ENCODE data around the gene GORASP1. TPM values are rescaled to one million over a fixed set of nuclear protein-coding genes. Genes with fewer than 3 reads are reported as not detected.
A peak's percentile ranks its signal among the peaks of the same experiment; 100 is the strongest.

GORASP1 gene
- polyA plus RNA-seq, 2 donors: 30.9 to 32.0 TPM

DNA sequence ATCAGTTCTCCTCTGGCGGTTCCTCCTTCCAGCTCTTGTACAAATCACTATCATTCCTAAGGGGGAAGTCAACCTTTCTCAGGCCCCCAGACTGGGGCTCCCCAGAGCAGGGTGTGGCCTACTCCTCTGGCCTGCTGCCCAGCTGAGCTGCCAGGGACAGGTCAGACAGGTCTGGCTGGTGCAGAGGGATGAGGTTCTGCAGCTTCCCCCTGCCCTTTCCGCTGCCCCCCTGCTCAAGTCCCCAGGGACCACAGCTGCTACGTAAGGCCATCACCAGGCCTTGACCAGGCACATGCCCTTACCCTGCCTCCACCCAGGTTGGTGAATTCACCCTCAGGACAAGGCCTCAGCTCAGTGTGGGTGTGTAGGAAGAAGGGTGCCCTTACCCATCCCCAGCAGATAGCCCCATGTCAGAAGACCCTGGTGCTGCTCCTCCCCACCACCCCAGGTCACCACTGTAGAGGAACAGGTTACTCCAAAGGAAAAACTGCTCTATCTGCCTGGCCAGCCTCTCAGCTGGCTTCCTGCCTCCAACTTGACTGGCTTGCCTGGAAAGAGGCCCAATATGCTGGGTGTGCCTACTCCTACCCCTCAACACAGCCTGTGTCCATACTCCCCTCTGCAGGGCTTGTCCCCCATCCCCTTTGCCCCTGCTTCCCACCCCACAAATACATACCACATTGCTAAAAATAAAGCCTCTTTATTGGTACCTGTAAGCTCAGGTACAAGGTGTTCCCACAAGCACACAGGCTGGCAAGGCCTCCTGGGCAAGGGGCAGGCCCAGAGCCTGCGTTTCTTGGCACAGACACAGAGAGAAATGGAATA is 34.0 kb upstream of the GORASP1 start:
- no peaks in the 10 kb centered on the region for H3K27me3 ChIP-seq (ENCODE audit: control insufficient read depth in 1 of 2, insufficient read depth in 2 of 2, low read length in 2 of 2)
- H3K36me3 ChIP-seq (ENCODE audit: control insufficient read depth in 2 of 2, insufficient read depth in 2 of 2, low read length in 1 of 2): peaks cover 11 to 44% of the 10 kb centered on the region in 2 donors
- 29 to 31% methylated on average over 4 of the region's 4 CpGs for WGBS, 2 donors
- H3K9me3 ChIP-seq (ENCODE audit: control insufficient read depth in 2 of 2, insufficient read depth in 1 of 2, low read depth in 1 of 2, low read length in 1 of 2): no peaks in the 10 kb centered on the region
- H3K4me1 ChIP-seq (ENCODE audit: control insufficient read depth in 2 of 2, insufficient read depth in 2 of 2, low read length in 1 of 2): peaks cover 12 to 29% of the 10 kb centered on the region in 2 donors
- peak overlapping the region; percentile 94 to 98 for H3K27ac ChIP-seq (ENCODE audit: low read depth in 2 of 2, low read length in 1 of 2)
- peak overlapping the region in 1 of 2 donors; percentile 16 for H3K4me3 ChIP-seq (ENCODE audit: low read depth in 1 of 2, low read length in 2 of 2)

DNA sequence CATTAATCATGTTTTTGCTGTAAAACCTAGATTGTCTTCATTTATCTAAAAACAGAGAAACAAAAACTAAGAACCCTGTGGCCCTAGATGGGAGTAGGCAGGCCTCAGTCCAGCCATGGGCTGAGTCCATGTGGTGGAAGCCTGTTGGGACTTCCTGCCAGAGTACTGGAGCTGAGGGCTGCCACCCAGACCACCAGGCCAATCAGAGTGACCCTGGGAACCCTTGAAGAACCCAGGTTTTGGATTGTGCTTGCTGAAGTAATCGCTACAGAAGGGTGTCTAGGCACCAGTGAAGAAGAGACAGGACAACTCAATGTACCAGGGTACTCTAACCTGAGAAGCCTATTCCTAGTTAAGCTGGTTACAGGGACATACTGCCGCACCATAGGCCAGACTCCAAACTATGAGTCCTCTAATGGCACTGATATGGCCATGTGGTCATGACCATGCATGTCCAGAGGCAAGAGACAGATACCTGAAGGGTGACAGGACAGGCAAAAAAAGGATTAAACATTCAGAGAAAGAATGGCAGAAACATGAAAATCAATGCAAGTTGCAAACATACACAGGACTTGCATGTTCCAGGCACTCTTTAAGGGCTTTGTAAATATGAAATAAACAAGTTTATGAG is 33.0 kb upstream of the GORASP1 start:
- no peaks in the 10 kb centered on the region for H3K9me3 ChIP-seq (ENCODE audit: control insufficient read depth in 2 of 2, insufficient read depth in 1 of 2, low read depth in 1 of 2, low read length in 1 of 2)
- H3K4me3 ChIP-seq (ENCODE audit: low read depth in 1 of 2, low read length in 2 of 2): no peak overlapping the region
- H3K27ac ChIP-seq (ENCODE audit: low read depth in 2 of 2, low read length in 1 of 2): peak overlapping the region; percentile 94 to 98
- 78 to 88% methylated on average over 2 of the region's 2 CpGs for WGBS, 2 donors
- peaks cover 11 to 40% of the 10 kb centered on the region in 2 donors for H3K36me3 ChIP-seq (ENCODE audit: control insufficient read depth in 2 of 2, insufficient read depth in 2 of 2, low read length in 1 of 2)
- H3K4me1 ChIP-seq (ENCODE audit: control insufficient read depth in 2 of 2, insufficient read depth in 2 of 2, low read length in 1 of 2): peaks cover 11 to 24% of the 10 kb centered on the region in 2 donors
- no peaks in the 10 kb centered on the region for H3K27me3 ChIP-seq (ENCODE audit: control insufficient read depth in 1 of 2, insufficient read depth in 2 of 2, low read length in 2 of 2)

- H3K27me3 ChIP-seq (ENCODE audit: control insufficient read depth in 1 of 2, insufficient read depth in 2 of 2, low read length in 2 of 2): no peaks in the 10 kb centered on the region
- no peaks in the 10 kb centered on the region for H3K9me3 ChIP-seq (ENCODE audit: control insufficient read depth in 2 of 2, insufficient read depth in 1 of 2, low read depth in 1 of 2, low read length in 1 of 2)
- peaks cover 8 to 24% of the 10 kb centered on the region in 2 donors for H3K4me1 ChIP-seq (ENCODE audit: control insufficient read depth in 2 of 2, insufficient read depth in 2 of 2, low read length in 1 of 2)
- no peak overlapping the region for H3K27ac ChIP-seq (ENCODE audit: low read depth in 2 of 2, low read length in 1 of 2)
- 58 to 67% methylated on average over 2 of the region's 2 CpGs for WGBS, 2 donors
- H3K4me3 ChIP-seq (ENCODE audit: low read depth in 1 of 2, low read length in 2 of 2): no peak overlapping the region
- H3K36me3 ChIP-seq (ENCODE audit: control insufficient read depth in 2 of 2, insufficient read depth in 2 of 2, low read length in 1 of 2): peaks cover 7 to 33% of the 10 kb centered on the region in 2 donors
These were observed 32.0 kb upstream of the GORASP1 start for GRCh38 chr3:39139442-39139841.

DNA sequence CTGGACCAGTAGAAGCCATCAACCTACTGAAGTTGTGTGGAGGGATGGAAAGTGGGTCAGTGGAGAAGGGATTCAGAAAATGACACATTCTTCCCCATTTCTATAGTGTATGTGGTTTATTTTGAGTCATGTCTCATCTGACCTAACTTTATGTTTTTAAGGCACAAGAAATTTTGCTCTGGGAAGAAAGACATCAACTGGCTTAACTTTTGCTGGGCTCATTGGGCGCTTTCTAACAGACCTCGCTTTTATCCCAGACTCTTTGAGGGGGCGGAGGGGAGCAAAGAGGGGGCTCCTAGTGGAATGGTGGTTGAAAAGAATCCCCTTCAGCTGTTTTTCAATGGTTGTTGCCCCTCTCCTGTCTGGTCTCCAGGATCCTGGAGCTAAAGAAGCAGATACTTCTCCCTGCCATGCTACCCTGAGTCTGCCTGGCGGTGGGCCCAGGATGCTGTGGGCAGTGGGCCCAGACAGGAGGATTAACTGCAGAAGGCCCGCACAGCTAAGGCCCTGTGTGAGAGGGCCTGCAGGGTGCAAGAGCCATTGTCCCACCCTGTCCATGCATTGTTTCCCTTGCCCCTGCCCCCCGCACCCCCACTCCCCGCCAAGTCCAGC is 31.5 kb upstream of the GORASP1 start:
- Histone ChIP-seq H3K36me3 (ENCODE audit: control insufficient read depth in 2 of 2, insufficient read depth in 2 of 2, low read length in 1 of 2) (peaks cover 7 to 28% of the 10 kb centered on the region in 2 donors), H3K27me3 (ENCODE audit: control insufficient read depth in 1 of 2, insufficient read depth in 2 of 2, low read length in 2 of 2) (no peaks in the 10 kb centered on the region), H3K27ac (ENCODE audit: low read depth in 2 of 2, low read length in 1 of 2) (no peak overlapping the region), H3K4me3 (ENCODE audit: low read depth in 1 of 2, low read length in 2 of 2) (no peak overlapping the region), H3K4me1 (ENCODE audit: control insufficient read depth in 2 of 2, insufficient read depth in 2 of 2, low read length in 1 of 2) (peaks cover 8 to 24% of the 10 kb centered on the region in 2 donors), H3K9me3 (ENCODE audit: control insufficient read depth in 2 of 2, insufficient read depth in 1 of 2, low read depth in 1 of 2, low read length in 1 of 2) (no peaks in the 10 kb centered on the region)
- 60 to 64% methylated on average over 7 of the region's 7 CpGs for WGBS, 2 donors

DNA sequence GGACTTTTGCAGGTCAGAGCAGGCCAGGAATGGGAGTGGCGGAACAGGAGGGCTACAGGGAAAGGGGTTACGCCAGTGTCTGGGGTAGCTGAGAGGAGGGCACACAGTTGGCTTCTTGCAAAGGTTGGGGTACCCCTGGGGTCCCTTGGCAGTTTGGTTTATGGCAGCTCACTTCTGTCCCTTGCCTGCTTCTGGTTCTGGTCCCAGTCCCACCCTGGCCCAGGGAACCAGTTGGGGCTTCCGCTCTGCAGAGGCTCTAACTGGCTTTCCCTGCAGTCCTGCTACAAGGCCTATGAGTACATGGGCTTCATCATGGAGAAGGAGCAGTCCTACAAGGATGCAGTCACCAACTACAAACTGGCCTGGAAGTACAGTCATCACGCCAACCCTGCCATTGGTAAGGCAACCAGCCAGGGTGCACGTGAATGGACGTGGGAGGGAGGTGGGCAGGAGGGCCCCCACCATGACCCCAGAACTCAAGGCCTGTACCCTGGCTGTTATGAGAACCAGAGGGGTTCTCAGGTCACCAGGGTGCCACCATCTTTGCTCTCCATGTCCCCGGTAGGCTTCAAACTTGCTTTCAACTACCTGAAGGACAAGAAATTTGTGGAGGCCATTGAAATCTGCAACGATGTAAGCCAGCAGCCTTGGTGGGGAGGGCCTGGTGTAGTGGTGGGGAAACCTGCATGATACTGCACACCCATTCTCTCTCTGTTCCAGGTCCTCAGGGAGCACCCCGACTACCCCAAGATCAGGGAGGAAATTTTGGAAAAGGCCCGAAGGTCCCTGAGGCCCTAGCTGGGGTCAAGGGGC is 30.8 kb upstream of the GORASP1 start:
- peaks cover 8 to 24% of the 10 kb centered on the region in 2 donors for H3K4me1 ChIP-seq (ENCODE audit: control insufficient read depth in 2 of 2, insufficient read depth in 2 of 2, low read length in 1 of 2)

GRCh38 chr3:39137435-39137936 is 30.1 kb upstream of the GORASP1 start:
- H3K4me3 ChIP-seq (ENCODE audit: low read depth in 1 of 2, low read length in 2 of 2): no peak overlapping the region
- H3K27ac ChIP-seq (ENCODE audit: low read depth in 2 of 2, low read length in 1 of 2): no peak overlapping the region
- no peaks in the 10 kb centered on the region for H3K9me3 ChIP-seq (ENCODE audit: control insufficient read depth in 2 of 2, insufficient read depth in 1 of 2, low read depth in 1 of 2, low read length in 1 of 2)
- WGBS, 2 donors: 92 to 95% methylated on average over 18 of the region's 18 CpGs
- peaks cover 4 to 14% of the 10 kb centered on the region in 2 donors for H3K36me3 ChIP-seq (ENCODE audit: control insufficient read depth in 2 of 2, insufficient read depth in 2 of 2, low read length in 1 of 2)
- H3K4me1 ChIP-seq (ENCODE audit: control insufficient read depth in 2 of 2, insufficient read depth in 2 of 2, low read length in 1 of 2): peaks cover 8 to 22% of the 10 kb centered on the region in 2 donors
- H3K27me3 ChIP-seq (ENCODE audit: control insufficient read depth in 1 of 2, insufficient read depth in 2 of 2, low read length in 2 of 2): no peaks in the 10 kb centered on the region

More for the DNA sequence above, 30.8 kb upstream of the GORASP1 start:
- Histone ChIP-seq H3K27me3 (ENCODE audit: control insufficient read depth in 1 of 2, insufficient read depth in 2 of 2, low read length in 2 of 2) (no peaks in the 10 kb centered on the region), H3K9me3 (ENCODE audit: control insufficient read depth in 2 of 2, insufficient read depth in 1 of 2, low read depth in 1 of 2, low read length in 1 of 2) (no peaks in the 10 kb centered on the region), H3K36me3 (ENCODE audit: control insufficient read depth in 2 of 2, insufficient read depth in 2 of 2, low read length in 1 of 2) (peaks cover 7 to 21% of the 10 kb centered on the region in 2 donors), H3K4me3 (ENCODE audit: low read depth in 1 of 2, low read length in 2 of 2) (no peak overlapping the region), H3K27ac (ENCODE audit: low read depth in 2 of 2, low read length in 1 of 2) (no peak overlapping the region)
- WGBS, 2 donors: 91 to 94% methylated on average over 10 of the region's 10 CpGs

DNA sequence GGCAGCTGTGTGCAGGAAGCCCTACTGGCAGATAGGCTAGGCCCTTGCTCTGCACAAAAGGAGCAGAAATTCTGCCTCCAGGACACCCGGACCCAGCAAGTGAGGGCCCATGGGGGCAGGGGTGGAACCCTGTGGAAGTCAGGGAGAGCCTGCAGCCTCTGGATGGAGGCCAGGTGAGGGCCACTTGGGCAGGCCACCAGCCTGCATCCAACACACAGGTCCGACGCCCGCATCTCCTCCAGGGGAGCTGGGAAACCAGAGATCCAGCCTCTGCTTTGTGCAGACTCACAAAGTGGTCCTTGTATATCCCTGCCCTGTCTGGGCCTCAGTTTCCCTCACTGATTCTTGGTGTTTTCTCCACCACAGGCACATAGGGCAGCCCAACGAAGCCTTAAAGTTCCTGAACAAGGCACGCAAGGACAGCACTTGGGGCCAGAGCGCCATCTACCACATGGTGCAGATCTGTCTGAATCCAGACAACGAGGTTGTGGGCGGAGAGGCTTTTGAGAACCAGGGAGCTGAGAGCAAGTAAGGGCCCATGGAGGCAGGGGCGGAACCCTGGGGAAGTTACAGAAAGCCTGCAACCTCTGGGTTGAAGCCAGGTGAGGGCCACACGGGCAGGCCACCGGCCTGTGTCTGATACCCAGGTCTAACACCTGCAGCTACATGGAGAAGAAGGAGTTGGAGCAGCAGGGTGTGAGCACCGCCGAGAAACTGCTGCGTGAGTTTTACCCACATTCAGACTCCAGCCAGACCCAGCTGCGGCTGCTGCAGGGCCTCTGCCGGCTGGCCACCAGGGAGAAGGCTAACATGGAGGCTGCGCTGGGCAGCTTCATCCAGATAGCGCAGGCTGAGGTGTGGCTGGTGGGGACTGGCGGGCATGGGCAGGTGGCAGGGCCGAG is 29.4 kb upstream of the GORASP1 start:
- Histone ChIP-seq H3K4me1 (ENCODE audit: control insufficient read depth in 2 of 2, insufficient read depth in 2 of 2, low read length in 1 of 2) (peaks cover 3 to 17% of the 10 kb centered on the region in 2 donors), H3K4me3 (ENCODE audit: low read depth in 1 of 2, low read length in 2 of 2) (no peak overlapping the region), H3K9me3 (ENCODE audit: control insufficient read depth in 2 of 2, insufficient read depth in 1 of 2, low read depth in 1 of 2, low read length in 1 of 2) (no peaks in the 10 kb centered on the region), H3K27me3 (ENCODE audit: control insufficient read depth in 1 of 2, insufficient read depth in 2 of 2, low read length in 2 of 2) (no peaks in the 10 kb centered on the region), H3K27ac (ENCODE audit: low read depth in 2 of 2, low read length in 1 of 2) (no peak overlapping the region), H3K36me3 (ENCODE audit: control insufficient read depth in 2 of 2, insufficient read depth in 2 of 2, low read length in 1 of 2) (peaks cover 0 to 11% of the 10 kb centered on the region in 2 donors)
- 90 to 92% methylated on average over 21 of the region's 21 CpGs for WGBS, 2 donors

DNA sequence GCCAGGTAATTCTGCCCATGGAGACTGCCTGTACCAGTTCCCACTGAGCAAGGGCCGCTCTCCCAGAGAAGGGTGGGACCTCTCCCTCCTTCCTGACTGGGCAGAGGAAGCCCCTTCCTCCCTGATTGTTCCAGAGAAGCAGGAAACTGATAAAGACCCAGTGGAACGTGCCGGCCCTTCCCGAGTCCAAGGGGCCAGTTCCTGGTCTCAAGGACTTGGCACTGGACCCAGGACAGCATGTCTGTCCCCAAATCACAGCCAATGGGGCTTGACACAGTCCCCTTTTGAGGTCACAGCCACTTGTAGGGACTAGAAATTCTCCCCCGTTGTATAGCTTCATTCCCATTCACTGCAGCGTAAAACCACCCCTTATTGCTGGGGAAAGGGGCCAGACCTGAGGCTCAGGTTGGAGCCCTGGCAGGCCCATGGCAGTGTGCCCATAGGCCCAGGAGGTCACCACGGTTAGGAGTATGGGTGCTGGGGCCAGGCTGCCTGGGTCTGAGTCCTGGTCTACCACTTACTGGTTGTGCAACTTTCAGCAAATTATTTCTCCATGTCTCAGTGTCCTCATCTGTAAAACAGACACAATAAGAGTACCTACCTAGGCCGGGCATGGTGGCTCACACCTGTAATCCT is 27.9 kb upstream of the GORASP1 start:
- Histone ChIP-seq H3K9me3 (ENCODE audit: control insufficient read depth in 2 of 2, insufficient read depth in 1 of 2, low read depth in 1 of 2, low read length in 1 of 2) (no peaks in the 10 kb centered on the region), H3K27me3 (ENCODE audit: control insufficient read depth in 1 of 2, insufficient read depth in 2 of 2, low read length in 2 of 2) (no peaks in the 10 kb centered on the region), H3K4me1 (ENCODE audit: control insufficient read depth in 2 of 2, insufficient read depth in 2 of 2, low read length in 1 of 2) (peaks cover under 1 to 11% of the 10 kb centered on the region in 2 donors), H3K36me3 (ENCODE audit: control insufficient read depth in 2 of 2, insufficient read depth in 2 of 2, low read length in 1 of 2) (peaks cover 0 to 10% of the 10 kb centered on the region in 2 donors), H3K4me3 (ENCODE audit: low read depth in 1 of 2, low read length in 2 of 2) (no peak overlapping the region), H3K27ac (ENCODE audit: low read depth in 2 of 2, low read length in 1 of 2) (no peak overlapping the region)
- 77 to 81% methylated on average over 8 of the region's 8 CpGs for WGBS, 2 donors
